Neural cell (in vitro differentiated cells): ENCODE measurements around the gene ANKK1.

Source experiments
- EP300 ChIP-seq: fragments of 450-650 bp; conservative IDR thresholded peaks from 2 replicates; pipeline ENCODE4 v1.6.1; 2014; ENCODE audit warnings: antibody characterized with exemption, mild to moderate bottlenecking, moderate library complexity; ENCODE audit not compliant: poor library complexity, severe bottlenecking
- EZH2 ChIP-seq: fragments of 200-600, 300-800 bp; shearing (Covaris generic), sonication (generic); IDR thresholded peaks from 2 replicates; pipeline ENCODE4 v1.6.1; 2014; ENCODE audit warnings: antibody characterized with exemption, low read length, borderline replicate concordance, mild to moderate bottlenecking; ENCODE audit not compliant: insufficient read depth, poor library complexity, severe bottlenecking
- MXI1 ChIP-seq: fragments of 450-650 bp; conservative IDR thresholded peaks from 2 replicates; pipeline ENCODE4 v1.6.1; 2014; ENCODE audit warnings: antibody characterized with exemption, mild to moderate bottlenecking; ENCODE audit not compliant: poor library complexity, severe bottlenecking
- POLR2AphosphoS5 ChIP-seq: IDR thresholded peaks from 2 replicates; pipeline ENCODE4 v1.6.1; 2012
- TAF1 ChIP-seq: IDR thresholded peaks from 2 replicates; pipeline ENCODE4 v1.6.1; 2012; ENCODE audit warnings: low read depth
- TF ChIP-seq, protein P1 (sequence below): fragments of 450-650 bp; IDR thresholded peaks from 2 replicates; pipeline ENCODE4 v1.5.1; 2014; ENCODE audit warnings: antibody characterized with exemption, mild to moderate bottlenecking, moderate library complexity; ENCODE audit not compliant: poor library complexity, severe bottlenecking
- TF ChIP-seq, protein P2 (sequence below): IDR thresholded peaks from 2 replicates; pipeline ENCODE4 v1.6.1; 2012; ENCODE audit warnings: borderline replicate concordance

- TF ChIP-seq, protein P1, sequence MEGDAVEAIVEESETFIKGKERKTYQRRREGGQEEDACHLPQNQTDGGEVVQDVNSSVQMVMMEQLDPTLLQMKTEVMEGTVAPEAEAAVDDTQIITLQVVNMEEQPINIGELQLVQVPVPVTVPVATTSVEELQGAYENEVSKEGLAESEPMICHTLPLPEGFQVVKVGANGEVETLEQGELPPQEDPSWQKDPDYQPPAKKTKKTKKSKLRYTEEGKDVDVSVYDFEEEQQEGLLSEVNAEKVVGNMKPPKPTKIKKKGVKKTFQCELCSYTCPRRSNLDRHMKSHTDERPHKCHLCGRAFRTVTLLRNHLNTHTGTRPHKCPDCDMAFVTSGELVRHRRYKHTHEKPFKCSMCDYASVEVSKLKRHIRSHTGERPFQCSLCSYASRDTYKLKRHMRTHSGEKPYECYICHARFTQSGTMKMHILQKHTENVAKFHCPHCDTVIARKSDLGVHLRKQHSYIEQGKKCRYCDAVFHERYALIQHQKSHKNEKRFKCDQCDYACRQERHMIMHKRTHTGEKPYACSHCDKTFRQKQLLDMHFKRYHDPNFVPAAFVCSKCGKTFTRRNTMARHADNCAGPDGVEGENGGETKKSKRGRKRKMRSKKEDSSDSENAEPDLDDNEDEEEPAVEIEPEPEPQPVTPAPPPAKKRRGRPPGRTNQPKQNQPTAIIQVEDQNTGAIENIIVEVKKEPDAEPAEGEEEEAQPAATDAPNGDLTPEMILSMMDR, result no peak
- TF ChIP-seq EP300 (no peak), POLR2AphosphoS5 (no peak), EZH2 (no peak), MXI1 (no peak), TAF1 (no peak)
- TF ChIP-seq, protein P2, sequence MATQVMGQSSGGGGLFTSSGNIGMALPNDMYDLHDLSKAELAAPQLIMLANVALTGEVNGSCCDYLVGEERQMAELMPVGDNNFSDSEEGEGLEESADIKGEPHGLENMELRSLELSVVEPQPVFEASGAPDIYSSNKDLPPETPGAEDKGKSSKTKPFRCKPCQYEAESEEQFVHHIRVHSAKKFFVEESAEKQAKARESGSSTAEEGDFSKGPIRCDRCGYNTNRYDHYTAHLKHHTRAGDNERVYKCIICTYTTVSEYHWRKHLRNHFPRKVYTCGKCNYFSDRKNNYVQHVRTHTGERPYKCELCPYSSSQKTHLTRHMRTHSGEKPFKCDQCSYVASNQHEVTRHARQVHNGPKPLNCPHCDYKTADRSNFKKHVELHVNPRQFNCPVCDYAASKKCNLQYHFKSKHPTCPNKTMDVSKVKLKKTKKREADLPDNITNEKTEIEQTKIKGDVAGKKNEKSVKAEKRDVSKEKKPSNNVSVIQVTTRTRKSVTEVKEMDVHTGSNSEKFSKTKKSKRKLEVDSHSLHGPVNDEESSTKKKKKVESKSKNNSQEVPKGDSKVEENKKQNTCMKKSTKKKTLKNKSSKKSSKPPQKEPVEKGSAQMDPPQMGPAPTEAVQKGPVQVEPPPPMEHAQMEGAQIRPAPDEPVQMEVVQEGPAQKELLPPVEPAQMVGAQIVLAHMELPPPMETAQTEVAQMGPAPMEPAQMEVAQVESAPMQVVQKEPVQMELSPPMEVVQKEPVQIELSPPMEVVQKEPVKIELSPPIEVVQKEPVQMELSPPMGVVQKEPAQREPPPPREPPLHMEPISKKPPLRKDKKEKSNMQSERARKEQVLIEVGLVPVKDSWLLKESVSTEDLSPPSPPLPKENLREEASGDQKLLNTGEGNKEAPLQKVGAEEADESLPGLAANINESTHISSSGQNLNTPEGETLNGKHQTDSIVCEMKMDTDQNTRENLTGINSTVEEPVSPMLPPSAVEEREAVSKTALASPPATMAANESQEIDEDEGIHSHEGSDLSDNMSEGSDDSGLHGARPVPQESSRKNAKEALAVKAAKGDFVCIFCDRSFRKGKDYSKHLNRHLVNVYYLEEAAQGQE, result no peak
These were observed 21.9 kb downstream of the ANKK1 start for GRCh38 chr11:113409526-113409925.
